Upper lobe of left lung (tissue), 6 donors: Measurements from ENCODE around the gene NUMA1. TPM values are rescaled to one million over a fixed set of nuclear protein-coding genes. Genes with fewer than 3 reads are reported as not detected.

Source experiments
- ATAC-seq, 2 donors: fragments of 200-7000 bp; cut with Tn5 transposase; one replicate each; pipeline ENCODE4 v1.9.1; 2022; ENCODE audit warnings: mild to moderate bottlenecking in 2 of 2, moderate library complexity in 2 of 2; ENCODE audit not compliant: low FRiP score in 2 of 2
- DNase-seq, 2 donors: peaks; one replicate each; pipeline ENCODE4 v3.0.0-alpha.2; 2019 to 2020
- H3K27ac ChIP-seq, 4 donors: fragments of 200-600 bp; sonication (generic); one replicate each; pipeline ENCODE4 v1.5.1; 2016 to 2019
- H3K27me3 ChIP-seq, 4 donors: fragments of 200-600 bp; sonication (generic); one replicate each; pipeline ENCODE4 v1.5.1; 2017 to 2019
- H3K36me3 ChIP-seq, 4 donors: fragments of 200-600 bp; sonication (generic); one replicate each; pipeline ENCODE4 v1.5.1; 2016 to 2019
- H3K4me1 ChIP-seq, 4 donors: fragments of 200-600 bp; sonication (generic); one replicate each; pipeline ENCODE4 v1.5.1; 2018 to 2019
- H3K4me3 ChIP-seq, 4 donors: fragments of 200-600 bp; sonication (generic); one replicate each; pipeline ENCODE4 v1.5.1; 2017 to 2019; ENCODE audit warnings: mild to moderate bottlenecking in 2 of 4, moderate library complexity in 1 of 4
- H3K9me3 ChIP-seq, 4 donors: fragments of 200-600 bp; sonication (generic); one replicate each; pipeline ENCODE4 v1.5.1; 2018 to 2019
- EP300 ChIP-seq, 4 donors: sonication (generic); formaldehyde crosslinking; IDR thresholded peaks; one replicate each; pipeline ENCODE4 v1.5.1; 2017; ENCODE audit warnings: antibody characterized with exemption in 4 of 4, control low read depth in 2 of 4
- POLR2A ChIP-seq, 4 donors: fragments of 450-650 bp; IDR thresholded peaks; one replicate each; pipeline ENCODE4 v1.5.1; 2016 to 2017; ENCODE audit warnings: antibody characterized with exemption in 4 of 4, mild to moderate bottlenecking in 2 of 4
- POLR2AphosphoS5 ChIP-seq, 2 donors: sonication (generic); formaldehyde crosslinking; IDR thresholded peaks; one replicate each; pipeline ENCODE4 v1.5.1; 2017; ENCODE audit warnings: antibody characterized with exemption in 2 of 2
- WGBS, 2 donors: methylation state at CpG; one replicate each; pipeline ENCODE4 v1.1.5; 2017 to 2018; 5-methylcytosine and 5-hydroxymethylcytosine counted together
- total RNA-seq, 6 donors: library from RNA; depleted of rRNA in 4 of 6; stranded (reverse); fragments of >200 nt in 4 of 6; gene quantifications; one replicate each; pipeline versions ENCODE4 v1.1.0 to v1.2.1, GENCODE V29; 2016 to 2021
- TF ChIP-seq, protein P1 (sequence below), 6 experiments: fragments of 450-650 bp in 4 of 6; fragments of 200-600 bp in 2 of 6; sonication (generic) in 2 of 6; IDR thresholded peaks; one replicate each; pipeline ENCODE4 v1.5.1; 2016 to 2019; ENCODE audit warnings: antibody characterized with exemption in 6 of 6
- donor health status: DM: no; HTN: no; CAD: no; lungs with moderate emphysema.
- donor health status: DM: no; HTN: yes; CAD: no; lungs with severe emphysema.

Gene NUMA1
- total RNA-seq, 6 donors from 2014 or later: 185 to 666 (median 241) TPM

DNA sequence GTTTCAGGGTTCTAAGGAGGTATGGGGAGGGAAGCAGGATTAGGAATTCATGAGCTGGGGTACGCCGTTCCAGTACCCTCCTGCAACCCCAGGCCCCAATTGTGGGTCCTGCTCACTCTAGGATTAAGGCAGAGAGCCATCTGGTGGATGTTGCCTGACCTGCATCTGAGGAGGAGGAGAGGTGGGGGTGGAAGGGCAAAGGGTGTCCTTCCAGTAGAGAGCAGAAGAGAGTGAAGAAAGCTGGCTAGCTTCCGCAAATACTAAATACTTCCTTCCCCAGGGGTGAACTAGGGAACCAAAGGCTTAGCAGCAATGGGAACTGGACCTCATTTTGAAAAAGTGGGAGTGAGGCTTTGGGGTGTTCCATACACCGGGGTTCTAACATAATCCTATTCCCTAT is 10.9 kb upstream of the NUMA1 start:
- Histone ChIP-seq H3K4me3 (no peak overlapping the region), H3K27ac (peak overlapping the region; percentile 42 to 66 (median 52)), H3K9me3 (no peaks in the 10 kb centered on the region), H3K27me3 (no peaks in the 10 kb centered on the region), H3K36me3 (peaks cover 6 to 44% (median 20%) of the 10 kb centered on the region in 4 donors), H3K4me1 (peaks cover 10 to 12% (median 11%) of the 10 kb centered on the region in 4 donors)
- ATAC-seq (peak; percentile 91 to 96), DNase-seq (peak in 1 of 2 donors; percentile 82)
- 23 to 33% methylated on average over 4 of the region's 4 CpGs for WGBS, 2 donors
- TF ChIP-seq, protein P1, sequence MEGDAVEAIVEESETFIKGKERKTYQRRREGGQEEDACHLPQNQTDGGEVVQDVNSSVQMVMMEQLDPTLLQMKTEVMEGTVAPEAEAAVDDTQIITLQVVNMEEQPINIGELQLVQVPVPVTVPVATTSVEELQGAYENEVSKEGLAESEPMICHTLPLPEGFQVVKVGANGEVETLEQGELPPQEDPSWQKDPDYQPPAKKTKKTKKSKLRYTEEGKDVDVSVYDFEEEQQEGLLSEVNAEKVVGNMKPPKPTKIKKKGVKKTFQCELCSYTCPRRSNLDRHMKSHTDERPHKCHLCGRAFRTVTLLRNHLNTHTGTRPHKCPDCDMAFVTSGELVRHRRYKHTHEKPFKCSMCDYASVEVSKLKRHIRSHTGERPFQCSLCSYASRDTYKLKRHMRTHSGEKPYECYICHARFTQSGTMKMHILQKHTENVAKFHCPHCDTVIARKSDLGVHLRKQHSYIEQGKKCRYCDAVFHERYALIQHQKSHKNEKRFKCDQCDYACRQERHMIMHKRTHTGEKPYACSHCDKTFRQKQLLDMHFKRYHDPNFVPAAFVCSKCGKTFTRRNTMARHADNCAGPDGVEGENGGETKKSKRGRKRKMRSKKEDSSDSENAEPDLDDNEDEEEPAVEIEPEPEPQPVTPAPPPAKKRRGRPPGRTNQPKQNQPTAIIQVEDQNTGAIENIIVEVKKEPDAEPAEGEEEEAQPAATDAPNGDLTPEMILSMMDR (IDR thresholded peaks at IDR 0.05): peak; percentile 84 to 94 (median 88)
- no peak for TF ChIP-seq EP300 (IDR thresholded peaks at IDR 0.05)
- TF ChIP-seq POLR2AphosphoS5 (IDR thresholded peaks at IDR 0.05): no peak
- no peak for TF ChIP-seq POLR2A (IDR thresholded peaks at IDR 0.05)

DNA sequence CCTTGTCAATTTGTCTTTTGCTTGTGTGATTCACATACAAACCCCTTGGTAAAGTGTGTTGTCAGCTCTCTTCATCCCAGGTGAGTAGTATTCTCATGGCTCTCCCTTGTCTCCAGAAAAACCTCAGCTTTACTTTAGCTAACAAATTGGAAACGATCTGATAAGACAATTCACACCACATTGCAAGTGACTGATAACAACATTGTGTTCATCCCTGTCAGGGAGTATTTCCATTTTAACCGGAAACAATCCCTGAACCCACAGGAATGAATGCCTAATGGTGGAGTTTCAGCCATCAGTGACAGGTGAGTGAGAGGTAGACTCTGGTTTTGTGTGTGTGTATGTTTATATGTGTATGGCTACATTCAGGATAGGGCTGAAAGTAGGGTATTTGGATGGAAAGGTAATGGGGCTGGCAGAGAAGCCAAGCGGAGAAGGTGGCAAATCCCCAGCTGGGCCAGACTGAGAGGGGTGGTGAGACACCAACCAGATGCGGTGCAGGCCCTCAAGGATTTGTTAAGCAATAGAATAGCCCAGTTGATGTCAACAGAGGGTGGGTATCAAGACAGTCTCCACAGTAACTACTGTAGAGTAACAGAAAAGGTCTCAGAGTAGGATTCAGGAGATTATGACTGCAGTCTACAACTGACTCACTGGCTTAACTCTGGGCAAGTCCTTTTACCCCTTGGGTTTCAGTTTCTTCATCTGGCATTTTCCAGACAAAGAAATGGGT is 7.9 kb upstream of the NUMA1 start:
- Histone ChIP-seq H3K27me3 (no peaks in the 10 kb centered on the region), H3K36me3 (peaks cover 3 to 22% (median 6%) of the 10 kb centered on the region in 4 donors), H3K4me3 (no peak overlapping the region), H3K9me3 (no peaks in the 10 kb centered on the region), H3K27ac (no peak overlapping the region), H3K4me1 (peaks cover 10 to 12% (median 11%) of the 10 kb centered on the region in 4 donors)
- ATAC-seq (no peak), DNase-seq (no peak)
- TF ChIP-seq POLR2AphosphoS5 (IDR thresholded peaks at IDR 0.05) (no peak), POLR2A (IDR thresholded peaks at IDR 0.05) (no peak), EP300 (IDR thresholded peaks at IDR 0.05) (no peak)
- TF ChIP-seq, protein P1 (IDR thresholded peaks at IDR 0.05): no peak
- 80 to 88% methylated on average over 4 of the region's 4 CpGs for WGBS, 2 donors

DNA sequence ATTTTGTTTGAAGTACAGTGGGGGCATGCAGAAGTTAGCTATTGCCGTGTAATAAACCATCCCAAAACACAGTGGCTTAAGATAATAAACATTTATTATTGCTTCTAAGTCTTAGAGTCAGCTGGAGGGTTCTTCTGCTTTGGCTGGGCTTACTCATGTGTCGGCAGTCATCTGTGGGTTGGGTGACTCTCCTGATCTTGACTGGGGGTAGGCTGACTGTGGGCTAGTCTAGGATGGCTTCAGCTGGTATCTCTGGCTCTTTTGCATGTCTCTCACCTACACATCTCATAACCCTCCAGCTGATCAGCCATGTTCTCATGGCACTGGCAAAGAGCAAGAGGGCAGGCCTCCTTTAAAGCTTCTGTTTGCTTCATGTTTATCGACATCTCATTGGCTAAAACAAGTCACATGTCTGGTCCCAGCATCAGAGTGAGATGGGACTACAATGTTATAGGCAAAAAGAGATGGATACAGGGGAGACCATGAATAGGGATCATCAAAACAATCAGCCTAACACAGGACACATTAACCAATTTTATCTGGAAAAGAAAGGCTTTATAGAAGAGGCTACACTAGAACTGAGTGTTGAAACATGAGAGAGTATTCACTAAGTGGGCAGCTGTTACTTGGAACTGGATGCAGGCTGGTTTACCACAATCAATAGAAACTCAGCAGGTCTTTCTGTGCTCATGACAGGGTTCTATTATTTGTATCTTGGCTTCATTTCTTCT is 5.4 kb upstream of the NUMA1 start:
- WGBS, 2 donors: 93 to 98% methylated on average over 3 of the region's 3 CpGs
- peaks cover 19 to 22% (median 20%) of the 10 kb centered on the region in 4 donors for H3K4me1 ChIP-seq
- ATAC-seq: no peak
- H3K27me3 ChIP-seq: no peaks in the 10 kb centered on the region
- peaks cover 0 to 22% (median 6%) of the 10 kb centered on the region in 4 donors for H3K36me3 ChIP-seq
- H3K27ac ChIP-seq: no peak overlapping the region
- no peaks in the 10 kb centered on the region for H3K9me3 ChIP-seq
- TF ChIP-seq EP300 (IDR thresholded peaks at IDR 0.05): no peak
- no peak for TF ChIP-seq POLR2AphosphoS5 (IDR thresholded peaks at IDR 0.05)
- no peak for TF ChIP-seq POLR2A (IDR thresholded peaks at IDR 0.05)
- TF ChIP-seq, protein P1 (IDR thresholded peaks at IDR 0.05): no peak
- no peak overlapping the region for H3K4me3 ChIP-seq
- DNase-seq: no peak

DNA sequence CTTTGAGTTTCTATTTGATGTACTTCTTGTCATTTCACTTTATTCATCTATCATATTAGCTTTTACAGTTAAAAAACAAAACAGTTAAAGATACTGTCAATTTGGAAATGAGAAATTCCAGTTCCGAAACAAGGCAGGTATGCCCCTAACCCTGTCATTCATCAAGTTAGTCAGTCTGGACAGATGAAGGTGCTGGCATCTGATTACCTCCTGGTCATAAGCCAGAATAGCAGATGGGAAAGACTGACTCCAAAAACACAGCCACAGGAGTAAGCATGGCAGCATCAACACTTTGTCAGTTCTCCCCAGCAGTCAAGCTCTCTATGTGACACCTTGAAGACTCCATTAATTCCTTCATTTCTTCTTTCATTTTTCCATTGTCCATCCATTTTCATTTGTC is 4.6 kb upstream of the NUMA1 start:
- Histone ChIP-seq H3K27me3 (no peaks in the 10 kb centered on the region), H3K36me3 (peaks cover 0 to 21% (median 3%) of the 10 kb centered on the region in 4 donors), H3K4me3 (no peak overlapping the region), H3K4me1 (peaks cover 18 to 22% (median 19%) of the 10 kb centered on the region in 4 donors), H3K27ac (no peak overlapping the region), H3K9me3 (no peaks in the 10 kb centered on the region)
- WGBS, 2 donors: 95 to 100% methylated on average over 1 of the region's 1 CpG
- DNase-seq (no peak), ATAC-seq (no peak)
- TF ChIP-seq, protein P1 (IDR thresholded peaks at IDR 0.05): no peak
- TF ChIP-seq POLR2AphosphoS5 (IDR thresholded peaks at IDR 0.05): no peak
- TF ChIP-seq POLR2A (IDR thresholded peaks at IDR 0.05): no peak
- TF ChIP-seq EP300 (IDR thresholded peaks at IDR 0.05): no peak
